ENCODE results near the gene APLN. TPM values are rescaled to one million over a fixed set of nuclear protein-coding genes. Genes with fewer than 3 reads are reported as not detected.

APLN gene
- total RNA-seq, 1 donor from 2014 or later, result 0.65 TPM

DNA sequence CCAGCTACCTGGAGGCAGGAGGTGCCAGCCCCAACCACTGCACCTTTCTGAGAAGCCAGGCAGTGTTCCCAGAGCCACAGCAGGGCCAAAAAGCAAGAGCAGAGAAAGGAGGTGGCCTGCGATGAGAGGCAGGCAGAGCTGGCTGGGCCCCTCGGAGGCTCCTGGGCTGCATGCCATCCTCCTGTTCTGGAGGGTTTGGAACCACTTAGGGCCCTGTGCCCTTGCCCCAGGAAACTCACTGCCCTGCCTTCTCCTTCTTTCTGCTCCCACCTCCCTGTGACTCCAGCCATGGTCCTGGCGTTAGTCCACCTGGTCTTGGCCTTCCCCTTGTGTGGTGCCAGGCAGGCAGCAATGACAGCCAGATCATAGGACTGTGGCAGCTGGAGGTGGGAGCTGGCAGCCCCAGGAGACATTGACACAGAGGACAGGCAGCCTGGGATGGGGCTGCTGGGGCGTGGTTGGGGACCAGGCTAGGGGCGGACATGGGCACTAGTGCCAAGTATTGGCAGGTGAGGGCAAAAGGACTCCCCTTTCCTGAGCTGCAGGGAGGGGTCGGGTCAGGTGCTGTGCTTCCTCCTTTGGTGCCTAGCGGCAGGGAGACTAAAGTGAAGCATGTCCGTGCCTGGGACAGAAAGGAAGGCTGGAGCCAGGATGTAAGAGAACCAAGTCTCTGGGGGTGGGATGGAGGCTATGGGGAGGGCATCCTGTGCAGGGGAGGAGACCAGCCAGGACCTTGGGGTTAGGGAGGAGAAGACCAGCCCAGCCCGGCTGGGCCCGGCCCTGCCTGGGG is 1.4 kb downstream of the APLN start:
- H3K27ac Mint-ChIP-seq, result no peak overlapping the region
- H3K4me3 Mint-ChIP-seq, result peak overlapping the region; percentile 75
- no peaks in the 10 kb centered on the region for H3K9me3 Mint-ChIP-seq
- no peak for DNase-seq
- H3K36me3 Mint-ChIP-seq (ENCODE audit: low read depth), result no peaks in the 10 kb centered on the region
- intact Hi-C loops (cut with micrococcal nuclease), result no loop called here
- peaks cover 10% of the 10 kb centered on the region for H3K4me1 Mint-ChIP-seq
- peaks cover 25% of the 10 kb centered on the region for H3K27me3 Mint-ChIP-seq

DNA sequence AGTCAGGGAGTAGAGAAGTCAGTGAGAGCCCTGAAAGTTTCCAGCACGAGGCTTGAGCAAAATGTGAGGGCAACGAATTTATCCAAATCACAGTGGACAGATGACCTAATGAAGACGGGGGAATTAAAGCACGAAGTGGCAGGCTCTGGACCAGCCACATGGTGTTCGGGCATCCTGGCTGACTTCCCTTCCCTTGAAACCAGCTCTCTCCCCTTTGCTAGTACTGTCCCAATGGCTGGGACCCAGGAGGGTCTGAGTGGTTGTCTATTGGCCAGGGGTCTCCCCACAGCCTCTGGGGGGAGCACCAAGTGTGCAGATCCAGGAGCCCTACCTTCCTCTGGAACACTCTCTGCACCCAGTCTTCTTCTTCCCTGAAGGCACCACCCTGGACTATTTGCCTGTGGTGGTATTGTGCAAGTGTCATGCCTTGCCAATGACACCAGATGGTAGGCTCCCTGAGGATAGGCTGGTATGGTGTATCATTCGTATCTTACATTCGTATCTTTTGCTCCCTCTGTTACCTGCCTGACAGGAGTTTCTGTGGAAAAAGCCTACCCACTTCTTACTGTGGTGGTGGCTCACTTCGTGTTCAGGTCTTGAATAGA is 2.1 kb downstream of the APLN start:
- no peak for DNase-seq
- Mint-ChIP-seq H3K4me3 (peak overlapping the region; percentile 32), H3K9me3 (no peaks in the 10 kb centered on the region), H3K27me3 (peaks cover 25% of the 10 kb centered on the region), H3K27ac (no peak overlapping the region), H3K4me1 (peaks cover 10% of the 10 kb centered on the region), H3K36me3 (ENCODE audit: low read depth) (no peaks in the 10 kb centered on the region)
- intact Hi-C loops (cut with micrococcal nuclease), result no loop called here

DNA sequence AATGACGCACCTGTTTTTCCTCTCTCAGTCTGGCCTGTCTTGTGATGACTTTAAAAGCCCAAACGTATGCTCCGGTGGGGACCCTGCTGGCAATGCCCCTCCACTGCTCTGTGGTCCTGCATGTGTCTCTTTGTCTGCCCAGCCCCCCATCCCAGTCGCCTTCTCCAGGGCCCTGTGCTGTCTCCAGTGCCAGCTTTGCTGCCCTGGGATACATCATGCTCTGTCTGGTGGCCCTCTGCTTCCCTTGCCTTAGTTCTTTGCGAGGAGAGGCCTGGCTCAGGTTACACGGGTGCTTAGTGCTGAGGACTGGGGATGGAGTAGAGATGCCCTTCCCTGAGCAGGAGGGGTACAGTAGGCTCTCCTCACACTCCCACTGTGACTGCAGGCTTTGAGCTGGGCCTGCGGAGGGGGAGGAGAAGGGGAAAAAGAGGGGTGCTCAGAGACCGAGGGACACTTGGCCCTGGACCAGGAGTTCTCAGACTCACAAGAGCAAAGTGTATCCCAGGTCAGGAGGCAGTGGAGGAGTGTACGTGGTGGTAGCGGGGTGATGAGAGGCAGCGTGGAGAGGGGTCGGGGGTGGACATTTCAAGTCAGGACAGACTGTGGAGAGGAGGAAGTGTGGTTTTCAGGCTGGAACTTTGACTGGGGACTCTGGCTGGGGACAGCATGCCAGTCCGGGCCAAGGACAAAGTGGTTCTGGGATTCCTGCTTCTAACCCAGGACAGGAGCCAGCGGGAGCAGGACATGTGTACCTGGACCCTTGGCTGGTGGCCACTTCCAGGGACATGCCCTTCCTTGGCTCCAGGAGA is 2.8 kb downstream of the APLN start:
- H3K36me3 Mint-ChIP-seq (ENCODE audit: low read depth), result no peaks in the 10 kb centered on the region
- intact Hi-C loops (cut with micrococcal nuclease), result no loop called here

DNA sequence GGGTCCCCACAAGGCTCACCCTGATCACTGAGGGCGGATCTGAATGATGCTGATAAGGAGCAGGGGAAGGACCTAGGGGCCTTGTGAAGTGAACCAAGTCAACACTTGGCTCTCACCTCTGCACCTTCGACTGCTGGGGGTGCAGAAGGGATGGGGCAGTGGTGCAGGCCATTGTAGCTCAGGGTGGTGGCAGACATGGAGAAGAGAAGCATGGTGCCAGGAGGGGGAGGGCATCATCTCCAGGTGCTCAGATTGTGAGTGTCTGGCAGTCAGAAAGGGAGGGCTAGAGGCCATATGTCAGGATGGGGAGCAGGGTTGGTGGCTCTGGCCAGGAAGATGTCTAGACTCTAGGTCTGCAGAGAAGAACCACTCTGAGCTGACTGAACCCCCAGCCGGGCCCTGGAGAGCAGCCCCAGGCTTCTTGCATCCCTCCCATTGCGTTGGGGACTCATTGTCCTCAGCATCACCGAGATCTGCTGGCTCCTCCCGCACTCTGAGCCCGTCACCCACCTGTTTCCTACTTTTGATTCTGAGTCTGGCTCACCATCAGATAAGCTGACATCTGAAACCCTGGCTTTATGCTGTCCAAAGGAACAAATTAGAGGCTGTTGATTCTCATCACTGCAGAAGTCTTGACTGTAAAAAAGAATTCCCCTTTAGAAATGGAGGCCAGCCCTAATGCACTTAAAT is 3.8 kb downstream of the APLN start:
- Mint-ChIP-seq H3K4me1 (peaks cover 10% of the 10 kb centered on the region), H3K27ac (no peak overlapping the region), H3K36me3 (ENCODE audit: low read depth) (no peaks in the 10 kb centered on the region), H3K27me3 (peaks cover 25% of the 10 kb centered on the region), H3K9me3 (no peaks in the 10 kb centered on the region), H3K4me3 (no peak overlapping the region)
- intact Hi-C loops (cut with micrococcal nuclease), result no loop called here
- no peak for DNase-seq

More for the DNA sequence above, 2.8 kb downstream of the APLN start:
- Mint-ChIP-seq H3K27me3 (peaks cover 25% of the 10 kb centered on the region), H3K4me3 (no peak overlapping the region), H3K9me3 (no peaks in the 10 kb centered on the region), H3K27ac (no peak overlapping the region), H3K4me1 (peaks cover 10% of the 10 kb centered on the region)
- no peak for DNase-seq

DNA sequence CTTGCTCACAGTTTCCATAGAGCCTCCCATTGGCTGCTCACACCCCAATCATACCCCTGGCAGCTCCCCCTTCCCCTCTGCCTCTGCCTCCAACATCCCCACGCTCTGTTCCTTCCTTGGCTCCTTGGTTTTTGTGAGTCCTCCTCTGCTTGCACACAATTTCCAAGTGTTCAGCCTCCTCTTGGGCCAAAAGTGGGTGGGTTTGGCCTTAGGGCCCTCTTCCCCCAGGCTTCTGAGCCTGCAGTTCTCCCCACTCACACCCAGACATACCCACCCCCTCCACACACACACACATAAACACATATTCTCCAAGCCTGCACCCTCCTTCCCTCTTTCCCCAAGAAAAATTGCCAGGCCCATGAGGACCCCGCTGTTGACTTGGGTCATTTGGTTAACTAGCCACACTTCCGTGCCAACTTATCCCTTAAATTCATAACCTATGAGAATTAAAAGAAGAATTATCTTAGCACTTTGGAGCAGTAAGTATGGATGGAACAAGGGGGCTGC is 4.5 kb downstream of the APLN start:
- H3K27me3 Mint-ChIP-seq, result peaks cover 18% of the 10 kb centered on the region
- H3K9me3 Mint-ChIP-seq, result no peaks in the 10 kb centered on the region
- H3K27ac Mint-ChIP-seq, result no peak overlapping the region
- no peaks in the 10 kb centered on the region for H3K36me3 Mint-ChIP-seq (ENCODE audit: low read depth)
- DNase-seq, result no peak
- peaks cover 3% of the 10 kb centered on the region for H3K4me1 Mint-ChIP-seq
- intact Hi-C loops (cut with micrococcal nuclease), result no loop called here
- no peak overlapping the region for H3K4me3 Mint-ChIP-seq

DNA sequence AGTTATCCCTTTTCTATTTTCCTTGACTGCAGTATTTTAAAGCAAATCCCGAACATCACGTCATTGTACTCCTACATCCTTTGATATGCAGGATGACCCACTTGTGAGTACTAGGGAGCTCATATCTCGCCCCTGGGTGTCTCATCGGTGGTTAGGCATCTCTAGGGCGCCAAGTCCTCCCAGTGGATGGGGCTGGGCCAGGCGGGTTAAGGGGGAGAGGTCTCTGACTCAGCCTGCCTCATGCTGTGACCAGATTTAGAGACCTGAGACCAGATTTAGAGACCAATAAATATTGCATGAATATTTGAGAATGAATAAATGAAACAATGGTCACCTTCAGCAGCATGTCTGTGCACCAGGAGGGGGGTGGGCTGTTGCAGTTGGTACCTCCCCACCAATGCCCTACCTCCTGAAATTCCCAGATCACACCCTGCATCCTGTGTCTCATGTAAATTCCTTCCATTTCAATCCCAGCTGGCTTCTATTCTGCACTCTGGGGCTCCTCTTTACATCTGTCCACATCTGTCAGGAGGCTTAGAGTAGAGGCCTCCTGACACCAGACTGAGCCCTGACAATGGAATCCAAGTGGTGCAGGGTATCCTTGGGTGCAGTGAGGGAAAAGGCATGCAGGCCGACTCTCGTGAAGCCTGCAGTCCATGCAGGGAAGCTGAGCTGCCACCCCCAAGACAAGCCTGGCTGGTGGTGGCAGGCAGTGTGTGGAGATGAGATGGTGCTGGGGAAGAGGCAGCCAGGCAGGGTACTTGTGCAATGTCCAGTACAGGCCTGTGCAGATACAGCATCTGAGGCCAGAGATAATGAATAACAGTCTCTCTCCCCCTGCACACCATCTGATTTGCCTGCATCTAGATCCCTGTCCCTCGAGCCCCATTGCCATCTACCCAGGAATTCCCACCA is 5.2 kb downstream of the APLN start:
- intact Hi-C loops (cut with micrococcal nuclease), result no loop called here
- H3K9me3 Mint-ChIP-seq, result no peaks in the 10 kb centered on the region
- peaks cover 3% of the 10 kb centered on the region for H3K4me1 Mint-ChIP-seq
- H3K27ac Mint-ChIP-seq, result no peak overlapping the region
- H3K4me3 Mint-ChIP-seq, result no peak overlapping the region
- DNase-seq, result no peak
- peaks cover 18% of the 10 kb centered on the region for H3K27me3 Mint-ChIP-seq
- H3K36me3 Mint-ChIP-seq (ENCODE audit: low read depth), result no peaks in the 10 kb centered on the region

DNA sequence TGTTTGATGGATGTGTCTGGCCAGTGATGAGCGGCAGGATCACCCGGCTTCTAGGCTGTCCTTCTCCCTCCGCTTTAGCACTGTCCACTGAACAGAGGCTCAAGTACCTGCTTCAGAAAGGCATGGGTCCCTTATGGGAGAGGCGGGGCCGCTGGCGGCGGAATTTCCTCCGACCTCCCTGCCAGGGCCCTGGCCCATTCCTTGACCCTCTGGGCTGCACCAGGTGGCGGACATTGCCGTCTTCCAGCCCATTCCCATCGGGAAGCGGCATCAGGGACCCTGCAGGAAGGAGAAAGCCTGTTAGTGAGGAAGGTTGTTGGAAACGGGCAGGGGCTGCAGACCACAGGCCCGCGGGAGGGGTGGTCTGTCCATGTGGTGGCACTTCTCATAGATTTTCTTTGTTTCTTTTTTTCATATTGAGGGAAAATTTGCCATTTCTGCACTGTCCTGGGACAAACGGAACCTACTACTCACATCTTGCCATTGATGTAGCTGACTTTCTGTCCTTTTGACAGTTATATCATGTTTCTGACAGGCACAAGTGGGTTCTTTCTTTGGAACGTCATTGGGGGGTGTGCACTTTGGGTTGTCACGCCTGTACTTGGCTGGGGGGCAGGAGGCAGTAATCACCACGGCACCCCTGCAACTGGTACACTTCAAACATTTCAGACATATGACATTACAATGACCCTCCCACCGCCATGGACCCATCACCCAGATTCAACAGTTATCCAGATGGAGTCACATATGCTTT is 6.1 kb downstream of the APLN start:
- H3K9me3 Mint-ChIP-seq, result no peaks in the 10 kb centered on the region
- peaks cover 18% of the 10 kb centered on the region for H3K27me3 Mint-ChIP-seq
- H3K27ac Mint-ChIP-seq, result no peak overlapping the region
- intact Hi-C loops (cut with micrococcal nuclease), result no loop called here
- H3K4me3 Mint-ChIP-seq, result no peak overlapping the region
- no peak for DNase-seq
- H3K4me1 Mint-ChIP-seq, result peaks cover 3% of the 10 kb centered on the region
- no peaks in the 10 kb centered on the region for H3K36me3 Mint-ChIP-seq (ENCODE audit: low read depth)

DNA sequence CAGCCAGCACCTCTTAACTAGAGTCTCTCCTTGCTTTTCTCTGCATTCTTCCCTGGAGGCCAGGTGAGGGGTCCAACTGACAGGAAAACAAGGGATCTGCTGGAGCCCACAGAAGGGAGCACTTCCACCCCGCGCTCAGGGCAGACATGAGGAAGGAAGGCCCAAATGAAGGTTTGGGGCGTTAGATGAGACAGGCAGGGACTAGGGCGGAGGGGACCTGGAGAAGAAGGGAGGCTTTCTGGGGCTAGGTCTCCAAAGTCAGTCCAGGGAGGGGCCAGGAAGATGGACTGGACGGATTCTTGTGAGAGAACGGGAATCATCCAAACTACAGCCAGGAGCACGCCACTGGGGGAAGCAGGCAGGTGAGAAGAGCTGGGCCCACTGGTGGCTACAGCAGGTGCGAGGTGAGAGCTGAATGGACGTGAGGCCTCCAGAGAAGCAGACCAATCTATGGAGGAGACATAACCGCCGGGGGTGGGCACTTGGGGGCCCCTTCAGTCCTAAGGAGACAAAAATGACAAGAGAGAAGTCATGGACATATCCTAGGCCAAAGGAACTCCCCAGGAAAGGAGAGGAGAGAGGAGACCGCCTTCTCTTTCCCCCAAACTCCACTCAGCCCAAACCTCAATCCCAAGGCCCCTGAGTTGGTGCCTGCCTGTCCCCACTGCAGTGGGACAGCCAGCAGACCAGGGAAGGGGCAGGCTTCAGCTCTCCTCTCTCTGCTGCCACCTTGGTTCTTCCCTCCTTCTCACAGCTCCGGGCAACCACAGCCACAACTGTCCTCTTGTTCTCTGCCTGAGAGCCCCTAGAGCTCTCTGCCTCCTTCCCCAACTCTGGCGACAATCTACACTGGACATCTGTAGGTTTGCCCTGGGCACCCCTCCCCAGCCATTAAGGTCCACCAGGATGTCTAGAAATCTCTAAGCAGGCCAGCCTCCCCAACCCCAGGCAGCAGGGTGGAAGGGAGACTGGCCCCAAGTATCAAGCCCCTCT is 7.0 kb downstream of the APLN start:
- intact Hi-C loops (cut with micrococcal nuclease), result no loop called here
- peaks cover 14% of the 10 kb centered on the region for H3K27me3 Mint-ChIP-seq
- no peaks in the 10 kb centered on the region for H3K9me3 Mint-ChIP-seq
- H3K27ac Mint-ChIP-seq, result no peak overlapping the region
- DNase-seq, result no peak
- H3K4me1 Mint-ChIP-seq, result no peaks in the 10 kb centered on the region
- no peak overlapping the region for H3K4me3 Mint-ChIP-seq
- no peaks in the 10 kb centered on the region for H3K36me3 Mint-ChIP-seq (ENCODE audit: low read depth)

DNA sequence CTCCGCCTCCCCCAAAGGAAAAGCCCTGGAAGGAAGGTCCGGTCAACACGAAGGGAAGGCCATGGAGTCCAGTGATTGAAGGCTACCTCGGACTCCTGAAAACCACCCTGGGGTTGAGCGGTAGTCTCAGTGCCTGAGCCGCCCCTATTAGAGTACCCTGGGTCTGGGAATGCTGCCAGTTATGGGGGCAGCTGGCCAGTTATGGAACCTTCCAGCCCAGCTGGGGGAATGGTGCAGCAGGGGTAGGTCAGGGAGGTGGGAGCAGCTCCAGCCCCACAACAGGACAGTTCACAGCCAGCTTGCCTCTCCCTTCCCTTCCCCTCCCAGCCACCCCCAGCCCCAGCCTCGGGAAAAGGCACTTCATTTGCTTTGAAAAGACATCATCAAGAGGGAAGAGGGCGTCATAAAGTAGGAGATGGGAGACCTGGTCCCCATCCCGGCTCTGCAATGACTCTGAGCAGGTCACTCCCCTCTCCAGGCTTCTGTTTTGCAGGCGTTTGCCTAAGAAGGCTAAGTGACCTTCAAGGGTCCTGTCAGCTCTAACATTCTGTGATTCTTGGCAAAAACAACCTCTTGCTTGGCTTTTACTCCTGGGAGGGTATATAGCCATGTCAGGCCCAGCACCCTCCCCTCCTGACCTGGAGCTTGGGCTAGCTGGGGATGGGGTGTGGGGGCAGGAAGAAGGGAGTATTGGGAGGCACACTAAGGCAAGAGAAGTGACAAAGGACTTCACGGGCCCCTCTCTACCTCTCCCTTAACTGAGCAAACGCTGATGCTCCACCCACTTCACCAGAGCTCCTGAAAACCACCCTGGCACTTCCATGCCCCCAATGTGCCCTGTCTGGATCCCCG is 8.0 kb downstream of the APLN start:
- DNase-seq, result no peak
- Mint-ChIP-seq H3K27me3 (peaks cover 7% of the 10 kb centered on the region), H3K4me1 (no peaks in the 10 kb centered on the region), H3K4me3 (no peak overlapping the region), H3K27ac (no peak overlapping the region), H3K36me3 (ENCODE audit: low read depth) (no peaks in the 10 kb centered on the region), H3K9me3 (no peaks in the 10 kb centered on the region)
- intact Hi-C loops (cut with micrococcal nuclease), result no loop called here

DNA sequence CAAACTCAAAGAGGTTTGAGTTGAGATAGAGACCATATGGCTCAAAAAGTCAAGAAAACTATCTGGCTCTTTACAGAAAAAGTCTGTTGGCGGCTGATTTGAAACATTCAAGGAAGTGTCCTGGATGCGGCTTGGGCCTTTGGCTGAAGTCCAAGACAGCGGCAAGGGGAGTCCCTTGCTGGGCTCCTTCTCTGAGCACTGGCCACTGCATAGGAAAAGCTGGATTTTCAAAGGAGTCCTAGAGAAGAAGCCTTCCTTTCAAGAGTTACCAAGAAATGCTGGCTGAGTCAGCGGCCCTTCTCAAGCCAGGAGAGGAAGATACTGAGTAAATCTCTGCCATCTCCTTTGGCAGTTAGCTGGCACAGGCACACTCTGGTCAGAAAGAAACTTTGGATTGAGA is 12.1 kb downstream of the APLN start:
- peaks cover 2% of the 10 kb centered on the region for H3K4me1 Mint-ChIP-seq
- intact Hi-C loops (cut with micrococcal nuclease), result no loop called here
- H3K27ac Mint-ChIP-seq, result no peak overlapping the region
- no peak overlapping the region for H3K4me3 Mint-ChIP-seq
- peaks cover 5% of the 10 kb centered on the region for H3K27me3 Mint-ChIP-seq
- DNase-seq, result no peak
- no peaks in the 10 kb centered on the region for H3K9me3 Mint-ChIP-seq
- H3K36me3 Mint-ChIP-seq (ENCODE audit: low read depth), result no peaks in the 10 kb centered on the region

DNA sequence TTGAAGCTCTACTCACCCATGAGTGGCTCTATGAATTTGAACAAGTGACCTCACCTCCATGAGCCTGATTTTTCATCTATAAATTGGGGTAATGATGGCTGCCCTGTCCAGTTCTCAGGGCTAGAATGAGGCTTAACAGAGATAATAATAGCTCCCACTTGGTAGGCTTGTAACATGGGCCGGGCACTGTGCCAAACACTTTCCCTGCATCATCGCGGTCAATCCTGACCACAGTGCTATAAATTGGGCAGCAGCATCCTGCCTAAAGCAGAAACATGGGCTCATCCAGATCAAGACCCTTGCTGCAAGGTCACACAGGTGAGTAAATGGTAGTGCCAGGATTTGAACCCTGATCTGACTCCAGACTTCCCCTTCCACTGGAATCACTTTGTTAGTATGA is 12.8 kb downstream of the APLN start:
- Mint-ChIP-seq H3K9me3 (no peaks in the 10 kb centered on the region), H3K27me3 (peaks cover 5% of the 10 kb centered on the region), H3K4me1 (peaks cover 5% of the 10 kb centered on the region), H3K27ac (no peak overlapping the region), H3K36me3 (ENCODE audit: low read depth) (no peaks in the 10 kb centered on the region), H3K4me3 (no peak overlapping the region)
- intact Hi-C loops (cut with micrococcal nuclease), result no loop called here
- no peak for DNase-seq

All from activated CD4-positive, alpha-beta T cell treated with anti-CD3 and anti-CD28 coated beads, Interleukin-2, amount 10 ng/mL, durations not matched to agents 24 days and 14 days (primary cell).